HepG2 (cell line): Measurements from ENCODE around the gene MBL2. TPM values are rescaled to one million over a fixed set of nuclear protein-coding genes. Genes with fewer than 3 reads are reported as not detected.

Experiments
- FIP1L1 ChIP-seq: fragments of 200-400 bp; formaldehyde crosslinking; IDR thresholded peaks from 2 replicates; pipeline ENCODE4 v1.6.1; 2018; ENCODE audit warnings: low read depth, mild to moderate bottlenecking, low read length, moderate library complexity, borderline replicate concordance; ENCODE audit not compliant: insufficient read depth
- HDAC2 ChIP-seq: sonication (generic); formaldehyde crosslinking; IDR thresholded peaks from 2 replicates; pipeline ENCODE4 v1.4.0; 2020; ENCODE audit warnings: missing genetic modification reagents
- MTA3 ChIP-seq: sonication (generic); formaldehyde crosslinking; IDR thresholded peaks from 2 replicates; pipeline ENCODE4 v1.4.0; 2020; ENCODE audit warnings: missing genetic modification reagents
- ONECUT2 ChIP-seq: sonication (generic); formaldehyde crosslinking; IDR thresholded peaks from 2 replicates; pipeline ENCODE4 v1.4.0; 2020; ENCODE audit warnings: missing genetic modification reagents
- RFX3 ChIP-seq: IDR thresholded peaks from 2 replicates; pipeline ENCODE4 v1.6.1; 2016; ENCODE audit warnings: missing biosample characterization, missing genetic modification reagents
- SALL1 ChIP-seq: sonication (generic); formaldehyde crosslinking; IDR thresholded peaks from 2 replicates; pipeline ENCODE4 v1.8.0; 2022; ENCODE audit warnings: mild to moderate bottlenecking, missing genetic modification reagents
- SIN3A ChIP-seq: IDR thresholded peaks from 2 replicates; pipeline ENCODE4 v1.6.1; 2011; ENCODE audit warnings: low read depth, mild to moderate bottlenecking, control low read depth, low read length, borderline replicate concordance
- SOX6 ChIP-seq, 2 experiments: fragments of 450-650 bp in 1 of 2; sonication (generic) in 1 of 2; formaldehyde crosslinking in 1 of 2; IDR thresholded peaks; 2 replicates each; pipeline versions ENCODE4 v1.4.0 to v1.6.1; 2017 to 2020; ENCODE audit warnings: antibody characterized with exemption in 1 of 2, mild to moderate bottlenecking in 1 of 2, missing genetic modification reagents in 1 of 2
- U2AF1 ChIP-seq: fragments of 200-400 bp; formaldehyde crosslinking; optimal IDR thresholded peaks from 2 replicates; pipeline ENCODE3; 2017; ENCODE audit warnings: mild to moderate bottlenecking, low read depth, low read length
- ZBTB3 ChIP-seq: sonication (generic); formaldehyde crosslinking; IDR thresholded peaks from 2 replicates; pipeline ENCODE4 v1.4.0; 2020; ENCODE audit warnings: low read depth, mild to moderate bottlenecking, moderate library complexity, missing genetic modification reagents, borderline replicate concordance
- ZBTB7B ChIP-seq: sonication (generic); formaldehyde crosslinking; IDR thresholded peaks from 2 replicates; pipeline ENCODE4 v1.4.0; 2020; ENCODE audit warnings: missing genetic modification reagents
- ZFY ChIP-seq: sonication (generic); formaldehyde crosslinking; IDR thresholded peaks from 2 replicates; pipeline ENCODE4 v1.4.0; 2020; ENCODE audit warnings: missing genetic modification reagents
- ZNF768 ChIP-seq: sonication (generic); formaldehyde crosslinking; IDR thresholded peaks from 2 replicates; pipeline ENCODE4 v1.4.0; 2020; ENCODE audit warnings: missing genetic modification reagents
- polyA plus RNA-seq, 8 experiments: library from polyadenylated mRNA; depleted of rRNA in 3 of 8; stranded (reverse) in 7 of 8; unstranded in 1 of 8; fragments of >200 nt; fragmentation: Illumina TruSeq in 4 of 8; extraction: Trizol in 4 of 8; gene quantifications; 2 replicates each; pipeline versions ENCODE4 v1.2.1 to v1.2.3, GENCODE V29; 2011 to 2016; ENCODE audit warnings: low read depth in 4 of 8, missing spikeins in 1 of 8, mixed read lengths in 1 of 8; ENCODE audit not compliant: insufficient read depth in 1 of 8
- total RNA-seq, 5 experiments: library from RNA; depleted of rRNA; stranded (reverse); fragments of >200 nt; fragmentation: Illumina TruSeq; extraction: Trizol; gene quantifications; 2 replicates each; pipeline ENCODE4 v1.2.3, GENCODE V29; 2016; ENCODE audit warnings: low read depth in 1 of 5
- TF ChIP-seq, protein P1 (sequence below): sonication (generic); formaldehyde crosslinking; IDR thresholded peaks from 2 replicates; pipeline ENCODE4 v1.4.0; 2020; ENCODE audit warnings: missing genetic modification reagents, borderline replicate concordance
- TF ChIP-seq, protein P2 (sequence below): IDR thresholded peaks from 2 replicates; pipeline ENCODE4 v1.6.1; 2016
- TF ChIP-seq, protein P3 (sequence below): sonication (generic); formaldehyde crosslinking; IDR thresholded peaks from 2 replicates; pipeline ENCODE4 v1.5.0; 2020; ENCODE audit warnings: mild to moderate bottlenecking, missing genetic modification reagents, borderline replicate concordance
- TF ChIP-seq, protein P4 (sequence below): sonication (generic); formaldehyde crosslinking; IDR thresholded peaks from 2 replicates; pipeline ENCODE4 v1.4.0; 2020; ENCODE audit warnings: mild to moderate bottlenecking, missing genetic modification reagents

The MBL2 gene
- total and polyA plus RNA-seq, 2 of the 13 experiments (the other 11 are each of a cell fraction or from before 2014, with no cell fraction given), result 9.6 to 16.2 TPM

DNA sequence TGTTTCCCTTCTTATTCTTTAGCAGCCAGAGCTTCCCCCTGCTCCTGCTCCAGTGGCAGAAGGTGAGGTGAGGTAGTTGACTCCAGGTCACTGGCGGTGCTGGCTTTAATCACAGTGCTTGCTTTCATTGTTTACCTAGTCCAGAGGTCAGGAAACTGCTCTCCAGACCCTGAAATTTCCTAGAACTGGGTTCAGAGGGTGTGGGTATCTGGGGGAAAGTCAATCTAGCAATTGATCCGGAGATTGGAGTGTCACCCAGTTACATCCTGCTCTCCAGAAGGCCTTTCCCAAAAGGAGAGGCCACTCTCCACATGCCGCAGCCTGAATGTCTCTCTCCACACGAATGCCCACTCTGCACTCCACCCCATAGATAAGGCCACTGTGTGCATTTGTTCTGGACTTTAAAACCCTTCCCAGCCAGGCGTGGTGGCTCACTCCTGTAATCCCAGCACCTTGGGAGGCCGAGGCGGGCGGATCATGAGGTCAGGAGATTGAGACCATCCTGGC is 2.1 kb upstream of the MBL2 start (continued):
- TF ChIP-seq SALL1 (CRISPR knock-in tag) (peak; percentile 96), ONECUT2 (CRISPR knock-in tag) (peak; percentile 91), ZBTB3 (CRISPR knock-in tag) (peak; percentile 92), HDAC2 (CRISPR knock-in tag) (peak; percentile 97), U2AF1 (no peak), SOX6 (IDR thresholded peaks at IDR 0.05) (no peak), SOX6 (CRISPR knock-in tag; IDR thresholded peaks at IDR 0.05) (peak; percentile 95), RFX3 (CRISPR knock-in tag) (0 out of 2 replicates have a peak, but pooled peaks have one; percentile 33), ZBTB7B (CRISPR knock-in tag) (peak; percentile 94), FIP1L1 (no peak), ZFY (CRISPR knock-in tag) (peak; percentile 72), ZNF768 (CRISPR knock-in tag) (0 out of 2 replicates have a peak, but pooled peaks have one; percentile 9), SIN3A (no peak), MTA3 (CRISPR knock-in tag) (no peak)
- TF ChIP-seq, protein P1, sequence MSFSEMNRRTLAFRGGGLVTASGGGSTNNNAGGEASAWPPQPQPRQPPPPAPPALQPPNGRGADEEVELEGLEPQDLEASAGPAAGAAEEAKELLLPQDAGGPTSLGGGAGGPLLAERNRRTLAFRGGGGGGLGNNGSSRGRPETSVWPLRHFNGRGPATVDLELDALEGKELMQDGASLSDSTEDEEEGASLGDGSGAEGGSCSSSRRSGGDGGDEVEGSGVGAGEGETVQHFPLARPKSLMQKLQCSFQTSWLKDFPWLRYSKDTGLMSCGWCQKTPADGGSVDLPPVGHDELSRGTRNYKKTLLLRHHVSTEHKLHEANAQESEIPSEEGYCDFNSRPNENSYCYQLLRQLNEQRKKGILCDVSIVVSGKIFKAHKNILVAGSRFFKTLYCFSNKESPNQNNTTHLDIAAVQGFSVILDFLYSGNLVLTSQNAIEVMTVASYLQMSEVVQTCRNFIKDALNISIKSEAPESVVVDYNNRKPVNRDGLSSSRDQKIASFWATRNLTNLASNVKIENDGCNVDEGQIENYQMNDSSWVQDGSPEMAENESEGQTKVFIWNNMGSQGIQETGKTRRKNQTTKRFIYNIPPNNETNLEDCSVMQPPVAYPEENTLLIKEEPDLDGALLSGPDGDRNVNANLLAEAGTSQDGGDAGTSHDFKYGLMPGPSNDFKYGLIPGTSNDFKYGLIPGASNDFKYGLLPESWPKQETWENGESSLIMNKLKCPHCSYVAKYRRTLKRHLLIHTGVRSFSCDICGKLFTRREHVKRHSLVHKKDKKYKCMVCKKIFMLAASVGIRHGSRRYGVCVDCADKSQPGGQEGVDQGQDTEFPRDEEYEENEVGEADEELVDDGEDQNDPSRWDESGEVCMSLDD (CRISPR knock-in tag), result peak; percentile 49; the same call in 1 of the 2 replicates
- TF ChIP-seq, protein P2, sequence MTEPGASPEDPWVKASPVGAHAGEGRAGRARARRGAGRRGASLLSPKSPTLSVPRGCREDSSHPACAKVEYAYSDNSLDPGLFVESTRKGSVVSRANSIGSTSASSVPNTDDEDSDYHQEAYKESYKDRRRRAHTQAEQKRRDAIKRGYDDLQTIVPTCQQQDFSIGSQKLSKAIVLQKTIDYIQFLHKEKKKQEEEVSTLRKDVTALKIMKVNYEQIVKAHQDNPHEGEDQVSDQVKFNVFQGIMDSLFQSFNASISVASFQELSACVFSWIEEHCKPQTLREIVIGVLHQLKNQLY, result peak; percentile 77
- TF ChIP-seq, protein P3, sequence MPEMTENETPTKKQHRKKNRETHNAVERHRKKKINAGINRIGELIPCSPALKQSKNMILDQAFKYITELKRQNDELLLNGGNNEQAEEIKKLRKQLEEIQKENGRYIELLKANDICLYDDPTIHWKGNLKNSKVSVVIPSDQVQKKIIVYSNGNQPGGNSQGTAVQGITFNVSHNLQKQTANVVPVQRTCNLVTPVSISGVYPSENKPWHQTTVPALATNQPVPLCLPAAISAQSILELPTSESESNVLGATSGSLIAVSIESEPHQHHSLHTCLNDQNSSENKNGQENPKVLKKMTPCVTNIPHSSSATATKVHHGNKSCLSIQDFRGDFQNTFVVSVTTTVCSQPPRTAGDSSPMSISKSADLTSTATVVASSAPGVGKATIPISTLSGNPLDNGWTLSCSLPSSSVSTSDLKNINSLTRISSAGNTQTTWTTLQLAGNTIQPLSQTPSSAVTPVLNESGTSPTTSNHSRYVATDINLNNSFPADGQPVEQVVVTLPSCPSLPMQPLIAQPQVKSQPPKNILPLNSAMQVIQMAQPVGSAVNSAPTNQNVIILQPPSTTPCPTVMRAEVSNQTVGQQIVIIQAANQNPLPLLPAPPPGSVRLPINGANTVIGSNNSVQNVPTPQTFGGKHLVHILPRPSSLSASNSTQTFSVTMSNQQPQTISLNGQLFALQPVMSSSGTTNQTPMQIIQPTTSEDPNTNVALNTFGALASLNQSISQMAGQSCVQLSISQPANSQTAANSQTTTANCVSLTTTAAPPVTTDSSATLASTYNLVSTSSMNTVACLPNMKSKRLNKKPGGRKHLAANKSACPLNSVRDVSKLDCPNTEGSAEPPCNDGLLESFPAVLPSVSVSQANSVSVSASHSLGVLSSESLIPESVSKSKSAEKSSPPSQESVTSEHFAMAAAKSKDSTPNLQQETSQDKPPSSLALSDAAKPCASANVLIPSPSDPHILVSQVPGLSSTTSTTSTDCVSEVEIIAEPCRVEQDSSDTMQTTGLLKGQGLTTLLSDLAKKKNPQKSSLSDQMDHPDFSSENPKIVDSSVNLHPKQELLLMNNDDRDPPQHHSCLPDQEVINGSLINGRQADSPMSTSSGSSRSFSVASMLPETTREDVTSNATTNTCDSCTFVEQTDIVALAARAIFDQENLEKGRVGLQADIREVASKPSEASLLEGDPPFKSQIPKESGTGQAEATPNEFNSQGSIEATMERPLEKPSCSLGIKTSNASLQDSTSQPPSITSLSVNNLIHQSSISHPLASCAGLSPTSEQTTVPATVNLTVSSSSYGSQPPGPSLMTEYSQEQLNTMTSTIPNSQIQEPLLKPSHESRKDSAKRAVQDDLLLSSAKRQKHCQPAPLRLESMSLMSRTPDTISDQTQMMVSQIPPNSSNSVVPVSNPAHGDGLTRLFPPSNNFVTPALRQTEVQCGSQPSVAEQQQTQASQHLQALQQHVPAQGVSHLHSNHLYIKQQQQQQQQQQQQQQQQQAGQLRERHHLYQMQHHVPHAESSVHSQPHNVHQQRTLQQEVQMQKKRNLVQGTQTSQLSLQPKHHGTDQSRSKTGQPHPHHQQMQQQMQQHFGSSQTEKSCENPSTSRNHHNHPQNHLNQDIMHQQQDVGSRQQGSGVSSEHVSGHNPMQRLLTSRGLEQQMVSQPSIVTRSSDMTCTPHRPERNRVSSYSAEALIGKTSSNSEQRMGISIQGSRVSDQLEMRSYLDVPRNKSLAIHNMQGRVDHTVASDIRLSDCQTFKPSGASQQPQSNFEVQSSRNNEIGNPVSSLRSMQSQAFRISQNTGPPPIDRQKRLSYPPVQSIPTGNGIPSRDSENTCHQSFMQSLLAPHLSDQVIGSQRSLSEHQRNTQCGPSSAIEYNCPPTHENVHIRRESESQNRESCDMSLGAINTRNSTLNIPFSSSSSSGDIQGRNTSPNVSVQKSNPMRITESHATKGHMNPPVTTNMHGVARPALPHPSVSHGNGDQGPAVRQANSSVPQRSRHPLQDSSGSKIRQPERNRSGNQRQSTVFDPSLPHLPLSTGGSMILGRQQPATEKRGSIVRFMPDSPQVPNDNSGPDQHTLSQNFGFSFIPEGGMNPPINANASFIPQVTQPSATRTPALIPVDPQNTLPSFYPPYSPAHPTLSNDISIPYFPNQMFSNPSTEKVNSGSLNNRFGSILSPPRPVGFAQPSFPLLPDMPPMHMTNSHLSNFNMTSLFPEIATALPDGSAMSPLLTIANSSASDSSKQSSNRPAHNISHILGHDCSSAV (CRISPR knock-in tag), result no peak
- TF ChIP-seq, protein P4, sequence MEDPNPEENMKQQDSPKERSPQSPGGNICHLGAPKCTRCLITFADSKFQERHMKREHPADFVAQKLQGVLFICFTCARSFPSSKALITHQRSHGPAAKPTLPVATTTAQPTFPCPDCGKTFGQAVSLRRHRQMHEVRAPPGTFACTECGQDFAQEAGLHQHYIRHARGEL, result no peak
